Ascending aorta (tissue), 2 donors: ENCODE data around the gene HOXB5. TPM values are rescaled to one million over a fixed set of nuclear protein-coding genes. Genes with fewer than 3 reads are reported as not detected.

Experiments used
- DNase-seq, 2 donors: peaks; one replicate each; pipeline ENCODE4 v3.0.0-alpha.2; 2019; ENCODE audit warnings: low spot score in 2 of 2
- H3K27ac ChIP-seq, 2 donors: fragments of 200-600 bp; sonication (generic); one replicate each; pipeline ENCODE4 v1.5.1; 2016 to 2017; ENCODE audit warnings: mild to moderate bottlenecking in 1 of 2
- H3K27me3 ChIP-seq: fragments of 200-600 bp; sonication (generic); one replicate; pipeline ENCODE4 v1.5.1; 2017
- H3K36me3 ChIP-seq, 2 donors: fragments of 200-600 bp; sonication (generic); one replicate each; pipeline ENCODE4 v1.5.1; 2016
- H3K4me1 ChIP-seq, 2 donors: fragments of 200-600 bp; sonication (generic); one replicate each; pipeline ENCODE4 v1.5.1; 2016 to 2017; ENCODE audit warnings: mild to moderate bottlenecking in 1 of 2
- H3K4me3 ChIP-seq, 2 donors: fragments of 200-600 bp; sonication (generic); one replicate each; pipeline ENCODE4 v1.5.1; 2016 to 2017; ENCODE audit warnings: mild to moderate bottlenecking in 1 of 2
- H3K9me3 ChIP-seq, 2 donors: fragments of 200-600 bp; sonication (generic); one replicate each; pipeline ENCODE4 v1.5.1; 2016
- intact Hi-C: fragments of 100-400 bp; cut with DNase I; formaldehyde crosslinking; loops from one replicate; pipeline ENCODE4 v1.15.1; 2023
- total RNA-seq: library from RNA; depleted of rRNA; stranded (reverse); fragments of >200 nt; gene quantifications from one replicate; pipeline ENCODE4 v1.1.0, GENCODE V29; 2016
- TF ChIP-seq, protein P1 (sequence below), 3 experiments: fragments of 200-600 bp in 2 of 3; fragments of 450-650 bp in 1 of 3; sonication (generic) in 2 of 3; IDR thresholded peaks; one replicate each; pipeline ENCODE4 v1.5.1; 2016 to 2019; ENCODE audit warnings: antibody characterized with exemption in 3 of 3, mild to moderate bottlenecking in 1 of 3, moderate library complexity in 1 of 3

Gene HOXB5
- total RNA-seq, 1 donor from 2014 or later, result 0.53 TPM

GRCh38 chr17:48544349-48545021 is 49.1 kb downstream of the HOXB5 start:
- Histone ChIP-seq H3K27me3 (no peaks in the 10 kb centered on the region), H3K9me3 (no peaks in the 10 kb centered on the region), H3K36me3 (peaks cover 0 to 9% of the 10 kb centered on the region in 2 donors), H3K4me1 (peaks cover 6 to 45% of the 10 kb centered on the region in 2 donors), H3K4me3 (peak overlapping the region; percentile 76 to 83), H3K27ac (peak overlapping the region; percentile 93 to 97)
- peak; percentile 55 to 95 for DNase-seq
- intact Hi-C loops, result loop anchor here (1.0 to 5.0 kb wide), 3 partner anchors 33 to 517 kb away; no protein-coding TSS in a partner anchor
- TF ChIP-seq, protein P1, sequence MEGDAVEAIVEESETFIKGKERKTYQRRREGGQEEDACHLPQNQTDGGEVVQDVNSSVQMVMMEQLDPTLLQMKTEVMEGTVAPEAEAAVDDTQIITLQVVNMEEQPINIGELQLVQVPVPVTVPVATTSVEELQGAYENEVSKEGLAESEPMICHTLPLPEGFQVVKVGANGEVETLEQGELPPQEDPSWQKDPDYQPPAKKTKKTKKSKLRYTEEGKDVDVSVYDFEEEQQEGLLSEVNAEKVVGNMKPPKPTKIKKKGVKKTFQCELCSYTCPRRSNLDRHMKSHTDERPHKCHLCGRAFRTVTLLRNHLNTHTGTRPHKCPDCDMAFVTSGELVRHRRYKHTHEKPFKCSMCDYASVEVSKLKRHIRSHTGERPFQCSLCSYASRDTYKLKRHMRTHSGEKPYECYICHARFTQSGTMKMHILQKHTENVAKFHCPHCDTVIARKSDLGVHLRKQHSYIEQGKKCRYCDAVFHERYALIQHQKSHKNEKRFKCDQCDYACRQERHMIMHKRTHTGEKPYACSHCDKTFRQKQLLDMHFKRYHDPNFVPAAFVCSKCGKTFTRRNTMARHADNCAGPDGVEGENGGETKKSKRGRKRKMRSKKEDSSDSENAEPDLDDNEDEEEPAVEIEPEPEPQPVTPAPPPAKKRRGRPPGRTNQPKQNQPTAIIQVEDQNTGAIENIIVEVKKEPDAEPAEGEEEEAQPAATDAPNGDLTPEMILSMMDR (IDR thresholded peaks at IDR 0.05), result no peak

GRCh38 chr17:48543854-48544348 is 49.7 kb downstream of the HOXB5 start:
- H3K4me1 ChIP-seq, result peaks cover 6 to 42% of the 10 kb centered on the region in 2 donors
- DNase-seq, result no peak
- H3K36me3 ChIP-seq, result peaks cover 0 to 7% of the 10 kb centered on the region in 2 donors

DNA sequence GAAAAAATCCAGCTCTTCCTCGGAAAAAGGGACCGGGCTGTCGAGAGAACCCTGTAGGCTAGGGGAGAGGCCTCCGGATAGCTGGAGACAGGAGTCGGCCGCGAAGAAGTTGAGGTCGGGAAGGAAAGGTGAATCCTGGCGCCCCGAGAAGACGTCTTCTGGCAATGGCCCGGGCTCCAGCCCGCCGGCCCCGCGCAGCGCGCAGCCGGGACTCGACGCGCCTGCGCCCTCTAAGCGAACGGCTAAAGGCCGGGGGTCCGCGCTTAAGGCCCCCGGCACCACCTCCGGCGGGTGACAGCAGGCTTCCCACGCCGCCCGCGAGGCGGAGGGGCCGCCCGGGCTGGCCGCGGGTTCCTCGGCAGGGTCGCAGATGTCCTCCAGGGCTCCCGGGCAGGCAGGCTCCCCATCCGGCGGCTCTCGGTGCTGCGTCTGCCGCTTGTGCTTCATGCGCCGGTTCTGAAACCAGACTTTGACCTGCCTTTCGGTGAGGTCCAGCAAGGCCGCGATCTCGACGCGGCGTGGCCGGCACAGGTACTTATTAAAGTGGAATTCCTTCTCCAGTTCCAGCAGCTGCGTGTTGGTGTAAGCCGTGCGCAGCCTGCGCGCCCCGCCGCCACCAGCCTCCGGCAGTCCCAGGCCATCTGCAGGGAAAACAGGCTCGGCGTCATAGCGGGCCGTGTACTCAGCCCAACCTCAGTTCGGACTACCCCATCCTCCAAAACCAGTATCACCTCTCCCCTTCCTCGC is 50.3 kb downstream of the HOXB5 start:
- no peaks in the 10 kb centered on the region for H3K27me3 ChIP-seq
- intact Hi-C loops, result loop anchor here (5.0 kb wide), 2 partner anchors 51 to 516 kb away; no protein-coding TSS in a partner anchor
- H3K9me3 ChIP-seq, result no peaks in the 10 kb centered on the region
- peak overlapping the region; percentile 76 to 83 for H3K4me3 ChIP-seq
- TF ChIP-seq, protein P1 (IDR thresholded peaks at IDR 0.05), result peak; percentile 10 to 23 (median 12)
- H3K27ac ChIP-seq, result peak overlapping the region; percentile 93 to 97
- DNase-seq, result no peak
- H3K36me3 ChIP-seq, result peaks cover 0 to 7% of the 10 kb centered on the region in 2 donors
- peaks cover 6 to 38% of the 10 kb centered on the region in 2 donors for H3K4me1 ChIP-seq

More at GRCh38 chr17:48543854-48544348, 49.7 kb downstream of the HOXB5 start:
- Histone ChIP-seq H3K4me3 (peak overlapping the region; percentile 76 to 83), H3K27ac (peak overlapping the region; percentile 93 to 97), H3K9me3 (no peaks in the 10 kb centered on the region), H3K27me3 (no peaks in the 10 kb centered on the region)
- TF ChIP-seq, protein P1 (IDR thresholded peaks at IDR 0.05), result no peak
- intact Hi-C loops, result loop anchor here (1.0 to 5.0 kb wide), 3 partner anchors 33 to 517 kb away; no protein-coding TSS in a partner anchor

DNA sequence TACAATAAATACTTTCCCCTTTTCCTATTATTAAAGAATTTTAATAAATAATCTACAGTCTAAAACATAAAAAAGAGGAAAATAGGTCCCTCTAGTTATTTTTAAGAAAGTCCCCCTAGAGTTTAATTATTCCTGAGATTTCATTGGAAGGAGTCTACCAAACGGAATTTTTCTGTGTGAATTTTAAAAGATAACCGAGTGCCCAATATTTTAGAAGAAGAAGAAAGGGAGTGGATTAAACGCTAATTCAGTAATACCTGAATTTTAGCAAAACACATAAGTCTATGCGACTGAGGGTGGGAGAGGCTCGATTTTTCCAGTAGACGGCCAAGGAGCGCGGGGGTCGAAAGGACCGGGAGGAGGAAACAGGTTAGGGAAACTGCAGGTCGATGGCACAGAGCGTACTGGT is 50.9 kb downstream of the HOXB5 start:
- H3K36me3 ChIP-seq, result peaks cover 0 to 7% of the 10 kb centered on the region in 2 donors
- peaks cover 6 to 34% of the 10 kb centered on the region in 2 donors for H3K4me1 ChIP-seq
- no peak for DNase-seq
- H3K4me3 ChIP-seq, result peak overlapping the region; percentile 76 to 83
- no peaks in the 10 kb centered on the region for H3K9me3 ChIP-seq
- TF ChIP-seq, protein P1 (IDR thresholded peaks at IDR 0.05), result no peak
- peak overlapping the region; percentile 93 to 97 for H3K27ac ChIP-seq
- intact Hi-C loops, result loop anchor here (5.0 kb wide), 2 partner anchors 50 to 515 kb away; no protein-coding TSS in a partner anchor
- no peaks in the 10 kb centered on the region for H3K27me3 ChIP-seq

DNA sequence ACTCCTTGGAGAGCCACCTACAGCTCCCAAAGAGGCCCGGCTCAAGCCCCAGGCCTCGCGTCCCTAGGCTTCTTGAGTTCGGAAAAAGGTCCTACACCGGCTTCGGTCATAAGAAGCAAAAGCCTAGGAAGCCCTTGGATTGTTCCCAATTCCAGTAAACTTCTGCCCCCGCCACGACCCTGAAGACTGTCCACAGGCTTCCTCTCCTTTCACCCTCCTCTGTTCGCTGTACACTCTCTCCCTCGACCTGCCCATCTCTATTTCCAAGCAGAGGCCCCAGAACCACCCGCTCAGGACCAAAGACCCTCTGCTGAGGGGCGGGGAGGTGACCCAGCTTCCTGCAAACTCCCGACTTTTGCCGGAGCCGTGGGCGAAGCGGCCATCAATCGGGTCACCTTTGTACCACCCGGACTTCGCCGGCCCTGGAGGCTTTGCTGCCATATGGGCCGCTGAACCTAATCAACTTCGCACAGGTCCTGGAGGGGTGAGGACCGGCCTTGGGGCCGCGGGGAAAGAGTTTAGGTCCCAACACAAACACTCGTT is 51.4 kb downstream of the HOXB5 start:
- peaks cover 6 to 33% of the 10 kb centered on the region in 2 donors for H3K4me1 ChIP-seq
- no peaks in the 10 kb centered on the region for H3K9me3 ChIP-seq
- DNase-seq, result no peak
- intact Hi-C loops, result loop anchor here (5.0 kb wide), 2 partner anchors 50 to 515 kb away; no protein-coding TSS in a partner anchor
- TF ChIP-seq, protein P1 (IDR thresholded peaks at IDR 0.05), result no peak
- H3K4me3 ChIP-seq, result peak overlapping the region; percentile 76 to 83
- peaks cover 0 to 7% of the 10 kb centered on the region in 2 donors for H3K36me3 ChIP-seq
- no peaks in the 10 kb centered on the region for H3K27me3 ChIP-seq
- peak overlapping the region; percentile 93 to 97 for H3K27ac ChIP-seq
